ENCODE measurements around the gene TMEM150C. TPM values are rescaled to one million over a fixed set of nuclear protein-coding genes. Genes with fewer than 3 reads are reported as not detected.
"Not testable (repeated sequence)": the region's sequence is repeated elsewhere in the genome, so short reads cannot be mapped to it uniquely, and the experiment has no call there.

The TMEM150C gene
- total RNA-seq, 1 experiment from 2014 or later: not detected

- DNase-seq (ENCODE audit: low spot score): no peak
Observed at GRCh38 chr4:82569076-82569475, 7.3 kb upstream of the TMEM150C start.

DNA sequence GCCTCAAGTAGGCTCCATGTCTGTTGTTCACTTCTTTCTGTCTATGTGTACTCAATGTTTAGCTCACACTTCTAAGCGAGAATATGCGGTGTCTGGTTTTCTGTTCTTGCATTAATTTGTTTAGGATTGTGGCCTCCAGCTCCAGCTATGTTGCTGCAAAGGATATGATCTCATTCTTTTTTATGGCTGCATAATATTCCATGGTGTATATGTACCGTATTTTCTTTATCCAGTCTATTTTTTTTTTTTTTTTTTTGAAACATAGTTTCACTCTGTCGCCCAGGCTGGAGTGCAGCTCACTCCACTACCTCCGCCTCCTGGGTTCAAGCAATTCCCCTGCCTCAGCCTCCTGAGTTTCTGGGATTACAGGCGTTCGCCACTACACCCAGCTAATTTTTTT lies 5.7 kb upstream of the TMEM150C start:
- DNase-seq (ENCODE audit: low spot score): no peak

- DNase-seq (ENCODE audit: low spot score): no peak
Observed at GRCh38 chr4:82562564-82562854, 721 bp upstream of the TMEM150C start.

DNA sequence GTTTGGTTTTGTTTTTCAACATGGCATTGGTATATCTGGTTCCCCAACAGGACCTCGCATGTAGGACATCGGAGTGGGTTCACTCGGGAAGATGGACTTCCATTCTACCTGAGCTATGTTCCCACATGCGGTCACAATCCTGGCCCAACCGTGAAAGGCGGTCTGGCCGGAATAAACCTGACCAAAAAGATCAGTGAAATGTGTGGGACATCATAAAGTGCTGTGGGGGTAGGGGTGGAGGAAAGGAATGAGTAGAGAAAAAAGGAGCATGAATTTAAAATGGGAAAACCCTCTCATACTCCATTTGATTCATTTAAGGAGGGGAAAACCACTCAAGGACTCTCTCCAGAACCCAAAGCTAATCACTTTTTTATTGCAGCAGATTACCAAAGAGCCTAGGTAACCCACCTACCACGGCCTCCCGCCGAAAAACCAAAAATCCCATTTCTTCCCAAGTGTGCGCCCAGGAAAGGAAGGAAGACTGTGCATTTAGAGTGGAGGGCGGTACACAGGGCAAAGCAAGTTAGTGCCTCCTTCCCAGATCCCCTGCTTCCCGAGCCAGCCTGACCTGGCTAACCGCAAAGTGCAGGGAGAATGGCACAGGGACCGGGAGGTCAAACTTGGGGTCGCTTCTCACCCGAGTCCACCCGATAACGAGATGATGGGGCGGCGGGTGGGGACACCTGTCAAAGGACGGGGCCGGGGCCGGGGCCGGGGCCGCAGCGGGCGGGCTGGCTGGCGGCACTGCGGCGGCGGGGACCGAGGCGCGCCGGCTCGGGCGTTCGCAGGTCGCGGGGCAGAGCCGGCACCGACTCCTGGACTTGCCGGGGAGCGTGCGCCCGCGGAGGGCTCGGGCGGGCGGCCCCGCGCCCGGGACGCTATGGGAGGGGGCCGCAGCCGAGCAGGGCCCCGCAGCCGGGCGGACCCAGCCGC lies 669 bp downstream of the TMEM150C start:
- no peak for DNase-seq (ENCODE audit: low spot score)

- DNase-seq (ENCODE audit: low spot score): no peak
Observed at GRCh38 chr4:82559735-82560120, 2.1 kb downstream of the TMEM150C start.

GRCh38 chr4:82559090-82559734 lies 2.6 kb downstream of the TMEM150C start:
- not testable (repeated sequence) for DNase-seq (ENCODE audit: low spot score)

GRCh38 chr4:82555276-82555675 lies 6.5 kb downstream of the TMEM150C start:
- no peak for DNase-seq (ENCODE audit: low spot score)

DNA sequence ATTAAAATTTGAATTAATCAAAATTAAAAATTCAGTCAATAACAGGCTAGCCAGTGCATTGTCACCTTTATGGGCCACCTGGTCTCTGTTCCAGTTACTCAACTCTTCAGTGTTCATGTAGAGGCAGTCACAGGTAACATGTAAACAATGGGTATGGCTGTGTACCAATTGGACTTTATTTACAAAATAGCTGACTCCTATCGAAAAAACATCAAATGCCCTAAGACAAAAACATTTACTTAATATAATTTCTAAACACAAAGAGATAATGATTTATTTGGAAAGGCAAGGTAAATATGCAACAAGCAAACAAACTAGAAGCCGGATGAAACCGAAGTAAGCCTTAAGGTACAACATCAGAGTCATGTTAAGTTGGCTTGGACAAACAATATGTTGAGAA lies 8.8 kb downstream of the TMEM150C start:
- no peak for DNase-seq (ENCODE audit: low spot score)

- no peak for DNase-seq (ENCODE audit: low spot score)
Observed at GRCh38 chr4:82551734-82552133, 10.1 kb downstream of the TMEM150C start.

DNA sequence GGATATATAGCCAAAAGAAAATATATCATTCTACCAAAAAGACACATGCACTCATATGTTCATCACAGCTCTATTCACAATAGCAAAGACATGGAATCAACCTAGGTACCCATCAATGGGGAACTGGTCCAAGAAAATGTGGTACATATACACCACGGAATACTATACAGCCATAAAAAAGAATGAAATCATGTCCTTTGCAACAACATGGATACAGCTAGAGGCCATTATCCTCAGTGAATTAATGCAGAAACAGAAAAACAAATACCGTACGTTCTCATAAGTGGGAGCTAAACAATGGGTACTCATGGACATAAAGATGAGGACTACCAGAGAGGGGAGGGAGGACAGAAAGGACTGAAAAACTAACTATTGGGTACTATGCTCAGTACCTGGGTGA lies 13.9 kb downstream of the TMEM150C start:
- DNase-seq (ENCODE audit: low spot score): not testable (repeated sequence)

DNA sequence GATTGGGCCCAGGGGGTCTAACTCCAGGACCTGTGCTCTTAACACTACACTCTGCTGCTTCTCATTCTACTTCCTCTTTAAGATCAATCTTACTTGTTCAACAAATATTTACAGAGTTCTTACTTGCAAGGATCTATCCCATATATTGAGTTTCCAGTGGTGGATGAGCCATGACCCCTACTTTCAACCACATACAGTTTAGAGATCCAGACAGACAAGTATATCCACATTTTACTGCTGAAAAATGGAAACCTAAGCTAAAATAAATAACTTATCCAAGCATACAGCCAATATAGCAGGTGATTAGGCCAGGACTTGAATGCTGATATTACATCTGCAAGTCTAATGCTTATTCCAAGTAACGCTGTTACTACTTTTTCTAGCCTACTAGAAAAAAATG lies 18.7 kb downstream of the TMEM150C start:
- DNase-seq (ENCODE audit: low spot score): no peak

- DNase-seq (ENCODE audit: low spot score): no peak
Observed at GRCh38 chr4:82542642-82543041, 19.1 kb downstream of the TMEM150C start.

- DNase-seq (ENCODE audit: low spot score): no peak
Observed at GRCh38 chr4:82529322-82529721, 32.5 kb downstream of the TMEM150C start.

DNA sequence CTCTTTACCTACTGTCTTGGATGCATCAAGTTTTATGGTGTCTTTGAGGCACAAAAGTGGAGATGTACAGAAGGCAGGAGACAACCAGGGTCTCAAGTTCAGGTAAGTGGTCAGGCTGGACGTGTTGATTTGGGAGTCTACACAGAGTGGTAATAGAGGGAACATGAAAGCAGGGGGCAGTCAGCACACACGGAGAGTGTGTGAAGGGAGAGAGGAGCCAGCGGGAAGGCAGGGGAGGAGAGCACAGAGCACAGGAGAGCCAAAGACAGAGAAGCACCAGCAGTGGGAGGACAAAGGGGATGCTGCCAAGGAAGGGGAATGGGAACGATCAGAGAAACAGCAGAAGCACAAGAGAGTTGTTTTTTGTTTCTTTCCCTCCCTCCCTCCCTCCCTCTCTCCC lies 32.9 kb downstream of the TMEM150C start:
- DNase-seq (ENCODE audit: low spot score): no peak

- DNase-seq (ENCODE audit: low spot score): no peak
Observed at GRCh38 chr4:82528074-82528473, 33.7 kb downstream of the TMEM150C start.

DNA sequence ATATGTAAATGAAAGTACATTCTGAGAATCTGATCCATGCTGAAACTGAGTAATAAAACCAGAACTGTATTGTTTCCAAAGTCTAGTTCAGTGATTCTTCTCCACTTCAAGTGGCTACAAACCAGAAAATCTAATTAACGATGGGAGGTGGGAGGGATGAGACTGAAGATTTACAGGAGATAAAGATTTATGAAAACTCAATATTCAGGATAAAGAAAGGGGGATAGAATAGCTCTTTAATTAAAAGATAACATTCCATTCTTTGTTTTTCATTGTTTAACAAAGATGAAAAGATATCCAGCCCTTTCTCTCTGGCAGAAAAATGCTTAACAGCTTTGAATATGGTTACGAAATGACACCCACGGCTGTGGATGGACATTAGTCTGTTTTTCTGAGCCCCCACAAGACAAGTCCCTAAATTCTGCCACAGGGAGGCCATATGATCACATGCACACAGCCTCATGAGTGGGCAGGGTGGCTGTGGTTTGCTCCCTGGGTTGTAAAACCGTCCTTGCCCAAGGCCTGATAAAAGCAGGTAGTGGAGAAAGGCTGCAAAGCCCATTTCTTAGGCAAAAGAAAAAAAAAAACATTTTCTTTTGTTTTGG lies 36.4 kb downstream of the TMEM150C start:
- no peak for DNase-seq (ENCODE audit: low spot score)

DNA sequence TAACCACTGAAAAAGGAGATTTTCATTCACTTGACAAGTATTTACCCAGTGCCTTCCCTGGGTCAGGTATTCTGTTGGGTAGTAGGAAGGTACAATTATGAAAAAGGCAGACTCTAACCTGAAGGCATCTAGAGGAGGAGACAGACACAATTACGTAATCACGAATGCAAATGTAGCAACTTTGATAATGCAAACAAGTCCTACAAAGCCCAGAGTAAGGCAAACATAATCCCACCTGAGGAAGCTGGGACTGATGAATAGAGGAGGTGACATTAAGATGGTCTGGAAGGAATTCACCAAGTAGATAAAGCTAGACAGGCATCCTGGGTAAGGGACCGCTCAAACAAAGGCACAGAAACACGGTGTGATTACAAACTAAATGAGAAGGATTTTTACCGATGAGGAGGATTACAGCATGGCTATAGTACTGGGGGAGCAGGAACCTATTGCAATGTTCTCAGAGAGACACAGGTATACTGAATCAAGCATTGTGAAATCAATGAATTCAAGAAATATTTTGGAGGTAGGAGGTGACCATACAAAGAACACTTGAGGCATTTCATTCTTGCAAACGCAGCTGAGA lies 37.1 kb downstream of the TMEM150C start:
- DNase-seq (ENCODE audit: low spot score): no peak

GRCh38 chr4:82523179-82523578 lies 38.6 kb downstream of the TMEM150C start:
- DNase-seq (ENCODE audit: low spot score): no peak

DNA sequence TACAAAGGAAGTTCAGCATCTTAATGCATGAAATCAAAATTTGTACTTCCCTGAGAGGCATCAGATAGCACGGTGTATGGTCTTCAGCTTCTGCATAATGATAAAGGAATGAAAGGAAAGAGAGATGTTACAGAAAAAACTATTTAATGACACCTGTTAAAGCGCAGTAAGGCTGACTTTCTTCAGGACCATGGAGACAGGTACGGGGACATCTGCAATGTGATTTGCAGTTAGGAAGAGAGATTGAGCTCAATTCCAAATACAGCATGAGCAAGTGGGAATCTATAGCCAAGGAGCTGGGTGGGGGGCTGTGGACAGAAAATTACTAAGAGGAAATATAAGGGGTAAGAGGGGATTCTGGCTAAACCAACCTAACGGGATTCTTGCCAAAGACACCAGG lies 39.3 kb downstream of the TMEM150C start:
- no peak for DNase-seq (ENCODE audit: low spot score)

- DNase-seq (ENCODE audit: low spot score): no peak
Observed at GRCh38 chr4:82521283-82521682, 40.5 kb downstream of the TMEM150C start.

DNA sequence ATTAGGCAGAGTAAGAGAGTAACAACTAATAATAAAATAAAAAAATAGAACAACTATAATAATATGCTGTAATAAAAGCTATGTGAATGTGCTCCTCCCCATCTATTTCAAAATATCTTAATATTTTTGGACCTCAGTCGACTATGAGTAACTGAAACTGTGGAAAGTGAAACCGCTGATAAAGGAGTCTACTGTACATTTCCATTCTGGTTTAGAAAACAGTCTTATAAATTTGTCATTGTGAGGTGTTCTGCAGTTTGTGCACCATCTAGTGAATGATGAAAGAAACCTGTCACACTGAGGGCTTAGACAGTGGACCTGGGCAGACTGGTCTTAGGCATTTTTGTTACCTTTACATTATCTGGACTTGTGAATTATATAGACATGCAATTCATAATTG lies 42.0 kb downstream of the TMEM150C start:
- DNase-seq (ENCODE audit: low spot score): no peak

GRCh38 chr4:82519072-82519471 lies 42.7 kb downstream of the TMEM150C start:
- no peak for DNase-seq (ENCODE audit: low spot score)

All from HT-29 (cell line).